ENCODE data around the gene DOK4.
A peak's percentile ranks its signal among the peaks of the same experiment; 100 is the strongest.

Gene DOK4

DNA sequence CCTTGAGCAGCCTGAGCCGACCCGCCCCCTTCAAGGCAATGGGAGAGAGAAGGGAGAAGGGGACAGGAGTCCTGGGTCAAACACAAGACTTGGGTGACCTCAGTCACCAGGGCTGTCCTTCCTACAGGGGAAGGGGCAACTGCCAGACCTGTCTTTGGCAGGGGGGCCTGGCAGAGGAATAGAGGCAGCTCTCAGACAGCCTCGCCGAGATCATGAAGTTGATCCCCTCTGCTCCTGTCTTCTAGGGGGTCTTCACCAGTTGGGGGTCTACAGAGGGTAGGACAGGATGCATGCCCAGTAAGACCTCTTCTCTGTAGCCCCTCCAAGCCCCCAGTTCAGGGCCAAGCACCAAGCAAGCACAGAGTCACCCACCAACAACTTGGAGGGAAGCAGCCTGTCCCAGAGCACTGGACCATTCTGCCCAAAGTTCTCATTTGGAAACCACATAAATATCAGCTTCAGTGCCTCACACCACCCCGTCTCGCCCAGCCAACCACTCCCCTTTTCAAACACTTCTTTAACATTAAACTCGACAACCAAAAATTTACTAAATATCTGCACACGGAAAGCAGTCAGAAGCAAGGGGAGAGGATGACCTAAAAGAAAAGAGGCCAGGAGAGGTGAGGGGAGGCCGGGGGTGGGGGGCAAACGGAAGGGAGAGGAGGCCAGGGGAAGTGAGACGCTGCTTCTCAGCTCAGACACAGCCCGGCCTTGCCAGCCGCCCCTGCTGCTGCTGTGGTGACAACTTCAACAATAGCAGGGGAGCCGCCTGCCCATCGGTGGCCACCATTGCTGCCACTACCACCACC, 7.7 kb downstream of the DOK4 start:
- DNase-seq (no peak), ATAC-seq (no peak)

DNA sequence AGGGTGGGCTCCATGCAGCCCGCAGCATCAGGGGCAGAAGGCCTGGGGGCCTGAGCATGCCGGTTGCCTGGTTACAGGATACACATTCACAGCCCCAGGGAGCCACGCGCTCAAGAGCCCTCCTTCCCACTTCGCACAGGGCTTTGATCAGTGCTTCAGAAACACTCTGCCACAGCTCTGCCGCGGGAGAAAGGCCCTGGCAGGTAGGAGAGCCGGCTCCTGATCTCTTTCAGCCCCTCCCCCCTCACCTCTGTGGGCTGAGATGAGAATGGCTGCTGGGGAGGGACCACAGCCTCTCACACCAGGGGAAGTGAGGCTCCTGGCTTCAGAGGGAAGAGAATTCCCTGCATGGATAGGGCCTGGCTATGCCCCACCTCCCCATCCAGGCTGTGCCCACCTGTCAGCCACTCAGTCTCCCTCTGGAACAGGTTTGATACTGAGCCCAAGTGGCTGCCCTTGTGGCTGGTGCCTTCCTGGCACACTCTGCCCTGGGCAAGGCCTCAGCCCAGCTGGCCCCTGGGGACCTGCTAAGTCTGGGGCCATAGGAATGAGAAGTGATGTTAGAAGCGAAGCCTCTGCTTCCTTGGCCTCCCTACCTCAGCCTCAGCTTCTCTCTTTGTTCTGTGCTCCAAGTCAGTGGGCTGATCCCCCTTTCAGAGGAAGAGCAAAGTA, 8.6 kb downstream of the DOK4 start:
- ATAC-seq (no peak), DNase-seq (no peak)

DNA sequence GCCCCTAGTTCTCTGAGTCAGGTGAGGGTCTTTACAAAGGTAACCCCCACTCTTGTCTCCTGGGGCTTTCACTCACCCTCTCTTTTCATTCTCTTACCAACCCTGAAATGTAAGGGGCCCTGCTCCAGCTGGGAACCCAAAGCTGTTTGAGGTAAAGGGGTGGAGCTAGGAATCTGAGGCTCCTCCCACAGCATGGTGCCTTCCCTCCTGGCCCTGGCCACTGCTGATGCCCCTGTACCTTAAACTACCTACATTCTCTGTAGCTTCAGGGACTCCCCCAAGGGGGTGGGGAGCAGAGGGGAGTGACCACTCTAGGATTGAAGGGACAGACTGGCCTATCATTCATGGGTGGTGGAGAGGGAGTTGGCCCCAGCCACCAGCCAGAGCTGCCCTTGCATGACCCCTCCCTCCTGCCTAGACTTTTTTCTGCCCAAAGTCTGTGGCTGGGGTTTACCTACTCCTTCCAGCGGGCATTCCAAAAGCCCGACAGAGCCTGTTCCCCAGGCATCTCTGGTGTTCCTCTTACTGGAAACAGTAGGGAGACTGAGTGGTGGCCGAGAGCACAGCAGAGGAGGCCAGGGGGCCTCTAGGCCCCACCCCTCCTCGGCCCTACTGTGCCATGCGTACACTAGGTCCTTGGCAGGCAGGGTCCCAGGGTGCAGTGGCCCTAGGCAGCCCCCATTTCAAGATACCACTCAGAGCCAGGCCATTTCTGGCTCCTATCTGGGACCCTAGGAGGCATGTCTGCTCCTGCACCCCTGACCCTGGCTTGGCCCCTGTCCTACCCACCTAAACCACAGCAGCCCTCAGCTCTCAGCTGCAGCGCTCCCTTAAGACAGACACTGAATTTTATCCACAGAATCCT, 9.5 kb downstream of the DOK4 start:
- ATAC-seq (no peak), DNase-seq (no peak)

DNA sequence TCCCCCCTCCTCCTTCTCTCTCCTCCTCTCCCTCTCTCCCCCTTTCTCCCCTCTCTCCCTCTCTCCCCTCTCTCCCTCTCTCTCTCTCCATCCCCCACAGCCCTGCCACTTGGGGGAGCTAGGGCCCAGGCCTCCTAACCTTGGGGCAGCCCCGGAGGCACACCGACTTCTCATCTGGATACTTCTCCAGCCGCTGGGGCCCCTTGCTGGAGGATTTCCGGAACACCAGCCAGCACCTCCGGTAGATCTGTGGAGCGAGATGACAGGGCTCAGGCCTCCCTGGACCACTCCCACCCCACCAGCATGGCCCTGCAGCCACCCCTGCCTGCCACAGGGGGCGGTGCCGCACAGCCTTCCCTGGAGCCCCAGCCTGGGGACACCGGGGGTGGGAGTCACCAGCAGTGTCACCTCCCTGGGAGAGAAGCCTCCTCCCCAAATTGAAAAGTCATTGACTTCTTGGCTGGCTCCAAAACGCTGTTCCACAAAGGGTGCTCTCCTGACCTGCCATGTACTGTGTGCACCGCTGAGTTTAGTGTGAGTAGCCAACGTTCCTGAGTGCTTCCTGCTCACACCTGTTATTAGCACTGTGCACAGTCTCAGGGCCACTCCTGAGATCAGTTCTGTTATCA, 10.5 kb downstream of the DOK4 start:
- ATAC-seq (peak; percentile 84), DNase-seq (peak; percentile 76)

DNA sequence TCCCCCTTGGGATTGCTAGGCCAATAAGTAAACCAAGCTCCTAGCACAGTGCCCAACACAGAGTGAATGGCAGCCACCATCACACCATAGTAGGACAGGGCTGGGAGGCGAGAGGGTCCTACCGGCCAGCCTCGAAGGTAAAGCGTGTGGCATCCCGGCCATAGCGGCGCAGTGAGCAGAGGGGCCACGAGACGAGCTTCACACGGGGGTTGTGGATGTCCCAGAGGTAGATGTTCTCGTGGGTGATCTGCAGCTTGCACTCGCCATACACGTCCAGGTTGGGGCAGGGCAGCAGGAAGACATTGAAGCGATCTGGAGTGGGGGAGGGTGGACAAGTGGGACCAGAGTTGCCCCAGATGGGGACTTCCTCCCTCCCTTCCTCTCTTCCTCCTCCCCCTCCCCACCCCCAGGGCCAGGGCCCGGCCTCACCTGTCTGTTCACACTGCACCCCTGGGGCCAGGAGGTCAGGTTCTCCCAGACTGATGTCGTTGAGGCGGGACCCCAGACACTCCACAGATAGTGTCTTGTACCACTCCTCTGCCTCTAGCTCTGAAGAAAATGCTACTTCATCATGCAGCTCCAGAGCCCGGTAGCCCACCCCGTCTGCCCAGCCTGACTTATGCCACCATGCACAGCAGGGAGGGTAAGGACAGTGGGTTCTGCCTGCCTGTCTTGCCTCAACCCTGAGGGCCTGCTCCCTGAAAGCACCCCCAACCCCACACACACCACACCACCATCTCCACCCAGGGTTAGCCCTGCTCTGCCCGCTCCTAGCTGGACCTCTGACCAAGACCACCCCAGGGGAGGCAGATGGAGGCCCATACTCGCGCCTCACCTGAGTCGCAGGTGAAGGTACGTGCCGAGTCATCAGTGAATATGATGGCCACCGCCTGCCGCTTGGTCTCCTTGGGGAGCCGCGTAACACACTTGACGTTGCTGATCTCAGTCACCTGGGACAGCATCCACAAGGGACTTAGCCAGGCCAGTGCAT, 11.3 kb downstream of the DOK4 start:
- no peak for DNase-seq
- ATAC-seq, result no peak

DNA sequence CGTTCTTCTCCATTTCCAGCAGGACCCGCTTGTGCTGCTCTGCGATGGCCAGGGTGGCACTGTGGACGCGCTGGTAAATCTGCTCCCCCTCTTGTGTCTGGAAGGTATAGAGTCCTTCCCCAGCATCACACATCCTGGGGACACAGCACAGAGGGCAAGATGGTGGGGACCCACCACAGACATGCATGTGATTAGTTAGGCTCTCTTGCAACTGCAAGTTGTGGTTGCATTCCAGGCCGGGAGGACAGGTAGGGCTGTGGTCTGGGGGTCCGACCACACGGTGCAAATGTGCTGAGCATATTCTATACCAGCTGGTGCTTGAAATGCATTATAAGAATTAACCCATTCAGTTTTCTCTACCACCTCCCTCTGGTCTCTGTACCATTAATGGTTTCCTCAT, 12.4 kb downstream of the DOK4 start:
- no peak for ATAC-seq
- no peak for DNase-seq

DNA sequence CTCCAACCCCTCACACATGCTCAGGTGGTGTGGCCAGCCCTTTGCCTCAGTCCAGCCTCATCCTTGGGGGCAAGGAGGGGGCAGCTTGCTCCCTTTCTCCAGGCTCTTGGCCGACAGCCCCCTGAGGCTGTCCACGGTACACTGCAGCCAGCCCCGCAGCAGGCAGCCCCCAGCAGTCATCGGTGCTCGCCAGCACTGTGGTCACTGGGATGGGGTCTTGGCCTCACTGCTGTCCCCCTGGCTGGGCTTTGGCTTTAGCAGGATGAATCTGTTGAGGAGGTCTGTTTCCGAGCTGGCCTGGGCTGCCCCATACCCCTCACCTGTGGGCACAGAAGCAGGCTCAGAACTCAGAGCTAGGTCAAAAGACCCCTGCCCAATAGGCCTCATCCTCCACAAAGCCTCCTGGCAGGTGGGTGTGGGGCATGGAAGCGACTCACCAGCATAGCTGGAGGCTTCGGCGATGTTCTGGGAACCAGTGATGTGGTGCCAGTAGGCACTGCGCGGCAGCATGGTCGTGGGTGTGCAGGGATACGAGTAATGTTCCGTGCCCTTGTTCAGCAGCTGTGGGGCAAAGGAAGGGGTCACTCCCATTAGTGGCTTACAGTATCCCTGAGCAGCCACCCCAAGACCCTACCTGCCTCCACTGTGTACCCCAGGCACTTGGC, 13.0 kb downstream of the DOK4 start:
- DNase-seq (no peak), ATAC-seq (no peak)

DNA sequence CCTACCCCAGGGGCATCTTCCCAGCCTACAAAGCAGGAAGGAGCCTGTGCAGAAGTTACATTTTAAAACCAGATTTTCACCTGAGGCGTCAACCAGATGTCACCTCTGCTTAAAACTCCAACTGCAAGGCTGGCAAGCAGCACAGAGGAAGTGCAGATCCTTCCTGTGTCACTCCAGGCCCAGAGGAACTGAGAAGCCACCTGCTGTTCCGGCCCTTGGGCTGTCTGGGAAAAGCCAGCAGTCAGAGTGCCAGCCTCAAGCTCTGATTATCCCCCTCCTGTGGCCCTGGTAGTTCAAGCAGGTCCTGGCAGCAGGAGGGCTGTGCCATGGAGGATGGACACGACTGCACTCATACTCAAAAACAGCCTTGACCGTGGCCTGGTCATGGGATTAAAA, 13.6 kb downstream of the DOK4 start:
- no peak for ATAC-seq
- no peak for DNase-seq

DNA sequence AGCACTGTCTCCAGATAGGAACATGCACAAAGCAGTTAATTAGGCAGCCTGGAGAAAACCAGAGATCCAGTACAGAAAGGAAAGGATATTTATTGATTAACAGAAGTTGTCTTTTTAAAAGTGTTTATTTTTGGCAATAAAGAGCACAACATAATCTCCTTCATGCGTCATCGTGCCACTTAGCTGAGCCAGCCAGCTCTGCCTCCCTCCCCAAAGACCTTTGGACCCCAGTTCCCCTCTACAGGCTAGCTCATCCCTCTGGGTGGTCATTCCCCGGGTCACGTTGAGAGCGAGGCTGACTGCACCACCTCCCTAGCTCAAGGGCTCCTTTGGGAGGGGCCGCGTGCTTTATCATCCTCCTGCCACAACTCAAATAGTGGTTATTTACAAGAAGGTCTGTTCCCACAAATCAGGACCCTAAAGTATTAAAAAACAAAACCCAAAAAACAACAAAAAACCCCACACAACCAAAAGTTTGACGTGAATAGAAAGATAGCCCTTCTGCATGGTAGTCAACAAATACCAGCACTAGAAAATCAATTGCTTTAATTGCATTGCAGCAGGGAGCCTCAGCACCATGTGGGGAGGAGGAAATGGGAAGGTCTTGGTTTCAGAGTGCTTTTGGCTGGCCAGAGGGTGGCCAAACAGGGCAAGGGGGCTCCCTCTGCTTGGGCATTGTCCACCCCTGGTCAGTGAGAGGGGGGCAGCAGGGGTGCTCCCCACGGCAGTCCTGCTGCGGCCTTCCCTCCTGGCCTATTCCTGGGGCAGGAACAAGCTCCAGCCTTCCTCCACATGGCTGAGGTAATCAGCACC, 14.2 kb downstream of the DOK4 start:
- DNase-seq, result no peak
- no peak for ATAC-seq

DNA sequence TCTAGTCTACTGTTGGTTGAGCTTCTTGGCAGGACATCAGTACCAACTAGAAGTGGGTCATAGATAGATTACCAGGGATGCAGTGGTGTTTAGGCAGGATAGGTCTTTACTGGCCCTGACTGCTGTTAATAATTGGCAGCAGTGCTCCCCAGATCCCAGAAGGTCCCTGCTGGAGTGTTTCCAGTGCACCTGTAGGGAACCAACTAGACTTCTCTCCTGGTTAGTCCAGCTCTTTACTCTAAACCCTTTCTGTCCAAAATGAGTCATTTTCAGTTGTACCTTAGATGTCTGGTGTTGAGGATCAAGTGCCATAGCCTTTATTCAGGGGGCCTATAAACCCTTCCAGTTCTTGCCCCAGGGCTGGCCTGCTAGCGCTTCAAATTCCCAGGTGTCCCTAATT, 15.1 kb downstream of the DOK4 start:
- DNase-seq, result no peak
- ATAC-seq, result no peak

DNA sequence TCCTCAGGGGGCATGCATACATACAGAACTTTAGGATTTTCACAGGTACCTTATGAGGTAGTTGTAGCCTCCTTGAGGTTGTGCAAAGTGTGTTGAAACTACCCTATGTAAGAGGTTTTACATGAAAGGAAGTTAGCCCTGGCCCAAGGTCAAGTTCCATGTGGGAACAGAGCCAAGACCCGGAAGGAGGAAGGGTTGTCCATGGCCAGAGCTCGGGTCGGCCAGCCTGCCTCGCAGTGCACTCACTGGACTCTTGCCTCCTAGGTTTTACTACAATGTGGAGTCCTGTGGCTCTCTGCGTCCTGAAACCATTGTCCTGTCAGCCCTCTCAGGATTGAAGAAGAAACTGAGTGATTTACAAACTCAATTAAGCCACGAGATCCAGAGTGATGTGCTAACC, 15.6 kb downstream of the DOK4 start:
- DNase-seq (no peak), ATAC-seq (no peak)

DNA sequence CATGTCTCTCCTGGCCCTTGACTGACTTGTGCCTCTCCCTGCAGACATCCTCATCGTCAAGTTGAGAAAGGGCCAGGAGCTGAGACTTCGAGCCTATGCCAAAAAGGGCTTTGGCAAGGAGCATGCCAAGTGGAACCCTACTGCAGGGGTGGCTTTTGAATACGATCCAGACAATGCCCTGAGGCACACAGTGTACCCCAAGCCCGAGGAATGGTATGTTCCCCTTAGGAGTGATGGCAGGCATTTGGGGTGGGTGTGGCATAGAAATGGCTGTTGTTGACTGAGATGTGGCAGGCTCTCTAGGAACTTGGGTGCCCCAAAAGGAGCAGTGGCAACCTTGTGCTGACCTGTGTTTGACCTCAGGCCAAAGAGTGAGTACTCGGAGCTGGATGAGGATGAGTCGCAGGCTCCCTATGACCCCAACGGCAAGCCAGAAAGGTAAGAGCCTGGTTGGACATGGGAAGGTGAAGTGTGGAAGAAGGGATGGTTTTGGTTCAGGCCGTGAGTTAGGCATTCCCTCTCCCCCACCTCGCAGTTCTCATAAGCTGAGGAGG, 16.3 kb downstream of the DOK4 start:
- ATAC-seq (no peak), DNase-seq (no peak)

DNA sequence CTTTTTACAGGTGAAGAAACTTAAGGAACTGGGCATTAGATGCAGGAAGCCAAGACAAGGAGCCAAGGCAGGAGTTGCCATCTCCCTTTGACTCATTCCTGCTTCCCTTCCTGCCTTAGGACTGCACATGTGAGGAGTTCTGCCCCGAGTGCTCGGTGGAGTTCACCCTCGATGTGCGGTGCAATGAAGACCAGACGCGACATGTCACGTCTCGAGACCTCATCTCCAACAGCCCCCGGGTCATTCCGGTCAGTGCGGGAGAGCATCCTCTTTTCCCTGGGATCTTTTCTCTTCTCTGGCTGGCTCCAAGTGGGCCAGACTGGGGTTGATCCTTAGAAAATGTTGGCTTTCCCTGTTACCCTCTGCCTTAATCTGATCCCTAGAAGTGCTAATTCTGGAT, 17.2 kb downstream of the DOK4 start:
- DNase-seq (no peak), ATAC-seq (no peak)

DNA sequence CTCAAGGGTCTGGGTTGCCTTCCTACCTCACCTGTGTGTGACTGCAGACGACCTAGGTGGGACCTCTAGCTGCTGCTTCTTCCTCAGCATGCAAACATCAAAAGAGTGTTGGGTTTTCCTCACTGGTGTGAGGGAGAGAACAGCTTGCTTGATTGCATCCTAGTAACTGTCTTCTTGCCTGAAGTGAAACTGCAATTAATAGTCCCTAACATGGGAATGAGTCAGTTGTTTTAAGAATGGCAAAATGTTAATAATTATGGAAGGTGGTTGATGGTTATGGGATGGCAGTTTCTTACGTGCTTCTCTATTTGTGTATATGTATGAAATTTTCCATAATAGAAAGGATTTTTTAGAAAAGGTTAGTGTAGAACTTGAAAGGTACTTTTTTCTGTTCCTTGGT, 17.9 kb downstream of the DOK4 start:
- DNase-seq (no peak), ATAC-seq (no peak)

DNA sequence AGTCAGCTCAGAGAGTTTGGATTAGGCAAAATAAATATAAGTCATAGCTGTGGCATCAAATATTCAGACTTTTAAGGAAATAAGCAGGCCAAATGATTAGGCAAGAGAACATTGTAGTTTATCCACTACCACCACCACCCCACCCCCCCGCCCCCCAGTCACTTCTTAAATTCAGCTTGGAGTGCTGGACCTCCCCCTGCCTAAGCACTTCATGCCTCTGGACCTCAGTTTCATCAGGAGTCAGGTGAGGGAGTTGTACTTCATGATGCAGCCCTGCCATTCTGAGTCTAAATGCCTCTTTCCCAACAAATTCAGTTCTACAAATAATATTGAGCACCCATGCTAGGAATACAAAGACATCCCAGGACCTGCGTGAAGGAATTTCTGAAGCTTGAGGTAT, 21.8 kb downstream of the DOK4 start:
- DNase-seq (no peak), ATAC-seq (no peak)

DNA sequence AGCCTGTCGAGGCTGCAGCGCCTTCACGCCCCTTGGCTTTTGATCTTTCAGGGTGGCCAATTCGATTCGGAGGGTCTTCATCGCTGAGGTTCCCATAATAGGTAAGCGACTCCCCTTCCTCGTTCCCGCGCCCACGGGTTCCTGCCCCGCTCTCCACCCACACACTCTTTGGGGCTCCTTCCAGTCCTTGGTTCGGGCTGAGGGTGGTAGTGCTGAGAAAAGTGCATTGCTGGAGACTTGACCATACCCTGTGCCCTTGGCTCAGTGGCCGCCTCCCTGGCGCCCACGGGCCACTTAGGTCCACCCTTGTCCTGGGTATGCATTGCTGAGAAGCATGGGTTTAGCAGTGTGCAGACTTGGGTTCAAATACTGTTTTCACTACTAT, 23.3 kb downstream of the DOK4 start:
- ATAC-seq, result peak; percentile 3
- peak; percentile 19 for DNase-seq

DNA sequence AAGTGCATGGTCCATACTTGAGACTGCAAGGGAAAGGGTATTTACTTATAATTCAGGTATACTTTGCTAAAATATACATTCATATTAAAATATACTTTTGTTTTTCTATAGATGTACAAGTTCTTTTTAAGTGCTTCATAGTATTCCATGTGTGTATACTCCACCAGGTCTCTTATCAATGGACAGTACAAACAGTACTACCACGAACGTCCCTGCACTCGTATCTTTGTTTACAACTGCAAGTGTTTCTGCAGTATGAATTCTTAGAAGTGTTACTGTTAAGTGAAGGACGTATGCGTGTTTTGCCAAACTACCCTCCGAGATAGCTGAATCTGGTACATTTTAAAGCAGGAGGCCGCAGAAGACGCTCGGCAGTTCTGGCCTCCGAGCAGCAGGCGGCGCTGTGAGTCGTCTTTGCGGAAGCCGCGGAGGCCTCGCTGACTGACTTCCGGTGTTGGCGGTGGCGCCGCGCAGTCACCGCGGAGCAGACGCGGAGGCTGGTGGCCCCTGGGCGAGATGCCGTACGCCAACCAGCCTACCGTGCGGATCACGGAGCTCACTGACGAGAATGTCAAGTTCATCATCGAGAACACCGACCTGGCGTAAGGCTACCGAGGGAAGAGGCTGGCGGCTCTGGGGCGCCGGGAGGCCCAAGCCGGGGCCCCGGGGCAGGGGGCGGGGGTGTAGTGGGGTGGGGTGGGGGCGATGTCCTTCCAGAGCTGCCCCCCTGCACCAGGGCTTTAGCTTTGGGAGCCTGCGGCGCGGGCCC, 23.9 kb downstream of the DOK4 start, which contains the start of gene POLR2C:
Gene POLR2C, plus strand, starts transcription at position 471 of the 769 bp plus-strand sequence. Its CDS starts 46 bp downstream, at position 517.
- DNase-seq (peak; percentile 96), ATAC-seq (peak; percentile 93)

DNA sequence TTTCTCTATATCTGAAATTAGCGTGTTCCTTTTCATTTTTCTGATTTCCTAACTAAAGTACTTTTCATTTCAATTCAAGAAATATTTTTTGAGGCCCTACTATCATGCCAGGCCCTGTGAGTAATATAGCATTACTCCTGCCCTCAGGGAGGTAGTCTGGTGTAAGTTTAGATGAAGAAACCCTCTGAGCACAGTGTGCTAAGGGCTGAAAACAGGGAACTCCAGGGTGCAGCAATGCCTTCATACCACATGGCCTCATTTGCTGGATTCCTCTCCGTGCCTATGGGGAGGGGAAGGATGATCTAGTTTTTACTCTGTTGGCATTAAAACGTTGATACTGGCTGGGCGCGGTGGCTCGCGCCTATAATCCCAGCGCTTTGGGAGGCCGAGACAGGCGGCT, 34.3 kb downstream of the DOK4 start:
- ATAC-seq, result no peak
- DNase-seq, result no peak
